ENCODE data around the gene USP24. TPM values are rescaled to one million over a fixed set of nuclear protein-coding genes. Genes with fewer than 3 reads are reported as not detected.

The USP24 gene
- total and polyA plus RNA-seq, 2 donors (not counting 3 experiments of a cell fraction or from before 2014, with no cell fraction given) = 8.2 to 30.0 TPM

DNA sequence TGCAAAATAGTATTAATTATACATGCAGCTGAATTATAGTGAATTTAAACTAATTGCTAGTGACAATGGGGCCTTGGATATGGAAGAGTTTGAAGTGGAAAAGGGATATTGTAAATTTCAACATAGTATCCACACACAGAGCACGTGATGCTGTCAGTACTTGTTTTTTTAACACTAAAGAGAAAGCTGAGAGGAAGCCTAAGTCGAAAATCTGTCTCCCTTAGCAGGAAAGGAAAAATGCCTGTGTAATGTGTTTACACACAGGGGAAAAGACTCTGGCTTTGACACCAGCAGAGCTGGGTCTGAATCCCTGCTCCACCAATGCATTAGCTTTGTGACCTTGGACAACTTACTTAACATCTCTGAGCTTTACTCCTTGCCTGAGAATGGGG is 133.3 kb downstream of the USP24 start:
- Histone ChIP-seq H2AFZ (ENCODE audit: low read depth, low read length) (no peak overlapping the region), H3K27ac (ENCODE audit: insufficient read depth, low read depth, low read length) (peak overlapping the region; percentile 16), H3K4me3 (replicated peaks in 1 of 3; ENCODE audit: insufficient read depth in 1 of 3, low read depth in 1 of 3, low read length in 3 of 3) (no peak overlapping the region), H3K36me3 (ENCODE audit: control insufficient read depth in 2 of 2, extremely low read depth in 1 of 2, insufficient read depth in 2 of 2, low read length in 2 of 2) (peaks cover 16 to 20% of the 10 kb centered on the region in 2 experiments), H3K9ac (replicated peaks; ENCODE audit: extremely low read depth, insufficient read depth, low read length) (no peak overlapping the region), H3K27me3 (ENCODE audit: control insufficient read depth in 2 of 2, insufficient read depth in 2 of 2, low read length in 2 of 2) (no peaks in the 10 kb centered on the region), H3K79me2 (ENCODE audit: control insufficient read depth, insufficient read depth, low read length) (no peaks in the 10 kb centered on the region), H4K20me1 (replicated peaks; ENCODE audit: control insufficient read depth, extremely low read depth, insufficient read depth, low read length) (no peaks in the 10 kb centered on the region), H3K9me1 (replicated peaks; ENCODE audit: control insufficient read depth, extremely low read depth, insufficient read depth, low read length) (no peaks in the 10 kb centered on the region), H3K4me1 (ENCODE audit: control insufficient read depth, extremely low read depth, insufficient read depth, low read length) (peaks cover 11% of the 10 kb centered on the region), H3K4me2 (ENCODE audit: insufficient read depth, low read length) (no peak overlapping the region), H3K9me3 (replicated peaks; ENCODE audit: control insufficient read depth, insufficient read depth, low read length) (no peaks in the 10 kb centered on the region)
- TF ChIP-seq MYC (IDR thresholded peaks at IDR 0.05; ENCODE audit: low read depth, low read length) (no peak), JUN (IDR thresholded peaks at IDR 0.05; ENCODE audit: borderline replicate concordance, insufficient read depth, insufficient read length, low read depth) (no peak), POLR2A (IDR thresholded peaks at IDR 0.05; ENCODE audit: low read depth, low read length) (no peak), FOS (IDR thresholded peaks at IDR 0.05; ENCODE audit: borderline replicate concordance, insufficient read depth, low read length) (no peak), GATA2 (IDR thresholded peaks at IDR 0.05; ENCODE audit: insufficient read depth, insufficient read length, low read depth, low read length) (no peak), EZH2 (IDR thresholded peaks at IDR 0.05; ENCODE audit: borderline replicate concordance, low read depth, low read length, severe bottlenecking) (no peak), POLR2AphosphoS5 (IDR thresholded peaks at IDR 0.05; ENCODE audit: insufficient read depth, low read depth, low read length) (no peak)
- TF ChIP-seq, protein P1, sequence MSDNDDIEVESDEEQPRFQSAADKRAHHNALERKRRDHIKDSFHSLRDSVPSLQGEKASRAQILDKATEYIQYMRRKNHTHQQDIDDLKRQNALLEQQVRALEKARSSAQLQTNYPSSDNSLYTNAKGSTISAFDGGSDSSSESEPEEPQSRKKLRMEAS (IDR thresholded peaks at IDR 0.05; ENCODE audit: insufficient read depth, insufficient read length) = no peak
- TF ChIP-seq, protein P2, sequence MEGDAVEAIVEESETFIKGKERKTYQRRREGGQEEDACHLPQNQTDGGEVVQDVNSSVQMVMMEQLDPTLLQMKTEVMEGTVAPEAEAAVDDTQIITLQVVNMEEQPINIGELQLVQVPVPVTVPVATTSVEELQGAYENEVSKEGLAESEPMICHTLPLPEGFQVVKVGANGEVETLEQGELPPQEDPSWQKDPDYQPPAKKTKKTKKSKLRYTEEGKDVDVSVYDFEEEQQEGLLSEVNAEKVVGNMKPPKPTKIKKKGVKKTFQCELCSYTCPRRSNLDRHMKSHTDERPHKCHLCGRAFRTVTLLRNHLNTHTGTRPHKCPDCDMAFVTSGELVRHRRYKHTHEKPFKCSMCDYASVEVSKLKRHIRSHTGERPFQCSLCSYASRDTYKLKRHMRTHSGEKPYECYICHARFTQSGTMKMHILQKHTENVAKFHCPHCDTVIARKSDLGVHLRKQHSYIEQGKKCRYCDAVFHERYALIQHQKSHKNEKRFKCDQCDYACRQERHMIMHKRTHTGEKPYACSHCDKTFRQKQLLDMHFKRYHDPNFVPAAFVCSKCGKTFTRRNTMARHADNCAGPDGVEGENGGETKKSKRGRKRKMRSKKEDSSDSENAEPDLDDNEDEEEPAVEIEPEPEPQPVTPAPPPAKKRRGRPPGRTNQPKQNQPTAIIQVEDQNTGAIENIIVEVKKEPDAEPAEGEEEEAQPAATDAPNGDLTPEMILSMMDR (IDR thresholded peaks at IDR 0.05; ENCODE audit: extremely low read depth in 1 of 2, insufficient read depth in 1 of 2, low read depth in 1 of 2, low read length in 2 of 2) = no peak
- DNase-seq (ENCODE audit: low read depth, low spot score) = peak; percentile 60
- POLR2A ChIA-PET = no interaction called here
- CTCF ChIA-PET = interaction anchor here (1.4 to 3.1 kb wide), 4 partner anchors 10 to 196 kb away, joined by 3 to 13 read pairs (median 6); no protein-coding TSS in a partner anchor
- dilution Hi-C loops (cut with MboI; ENCODE audit: extremely low pct_ligation_motif_present, low sequenced_read_pairs) (no loop called here), intact Hi-C loops (cut with micrococcal nuclease) (no loop called here)
- no TSS peak for BruUV-seq (replicated peaks)
- FAIRE-seq = no peak

All from endothelial cell of umbilical vein (primary cell).